MM.1S (cell line): Measurements from ENCODE around the gene ITM2A.

Experiments
- CTCF ChIP-seq: fragments of 300-600 bp; sonication (generic); IDR thresholded peaks from 2 replicates; pipeline ENCODE4 v1.5.1; 2016; ENCODE audit warnings: antibody characterized with exemption, low read length, mixed read lengths
- EZH2phosphoT487 ChIP-seq: fragments of 300-600 bp; sonication (generic); IDR thresholded peaks from 2 replicates; pipeline ENCODE4 v1.6.1; 2018; ENCODE audit warnings: antibody characterized with exemption, low read length

- TF ChIP-seq CTCF = no peak
- TF ChIP-seq EZH2phosphoT487 = no peak
Observed at GRCh38 chrX:79336869-79337815, 30.0 kb downstream of the ITM2A start.
